NCI-H1092 treated with DMSO at 0.1 percent for 48 hours (cell line): ENCODE results near the gene PROS1.
"Not testable (repeated sequence)": the region's sequence is repeated elsewhere in the genome, so short reads cannot be mapped to it uniquely, and the experiment has no call there.

Experiments used
- DNase-seq: peaks from one replicate; lab custom pipeline; 2025; lab: John Stamatoyannopoulos, UW

Gene PROS1

DNA sequence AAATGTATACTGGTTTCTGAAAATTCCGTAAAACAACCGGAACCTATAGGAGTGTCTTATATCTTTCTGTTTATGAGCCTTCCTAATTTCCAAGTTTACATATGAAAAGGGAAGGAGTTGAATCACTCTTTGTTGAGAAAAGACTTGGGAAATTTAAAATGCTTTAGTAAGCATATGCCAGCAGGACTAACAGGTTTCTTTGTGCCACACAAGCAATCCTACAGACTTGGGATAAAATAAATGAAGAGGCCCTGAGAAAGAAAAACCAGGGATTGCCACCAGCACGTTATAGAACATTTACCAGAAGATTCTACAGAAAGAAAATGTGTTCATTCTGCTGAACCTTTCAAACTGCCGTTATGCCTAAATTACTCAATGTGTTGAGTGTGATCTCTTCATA is 96.3 kb downstream of the PROS1 start:
- not testable (repeated sequence) for DNase-seq

DNA sequence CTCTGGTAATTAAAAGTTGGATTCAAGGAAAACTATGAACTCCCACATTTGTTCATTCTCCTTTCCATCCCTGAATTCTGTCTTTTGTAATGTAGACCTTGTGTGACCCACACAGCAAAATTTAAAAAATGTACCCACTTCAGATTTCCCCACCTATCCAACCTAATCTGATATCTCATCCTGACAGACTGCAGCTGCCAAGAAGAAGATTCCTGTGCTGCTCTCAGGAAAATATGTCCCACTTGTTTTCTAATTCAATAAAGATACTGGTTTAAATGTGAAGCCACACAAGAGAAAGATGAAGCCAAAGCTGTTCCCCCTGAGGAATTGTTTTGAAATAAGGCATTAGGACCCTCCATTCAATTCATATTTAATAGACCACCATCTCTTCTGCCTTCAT is 100.3 kb downstream of the PROS1 start:
- DNase-seq = not testable (repeated sequence)

- no peak for DNase-seq
These were observed 106.3 kb downstream of the PROS1 start for GRCh38 chr3:93867425-93867824.

DNA sequence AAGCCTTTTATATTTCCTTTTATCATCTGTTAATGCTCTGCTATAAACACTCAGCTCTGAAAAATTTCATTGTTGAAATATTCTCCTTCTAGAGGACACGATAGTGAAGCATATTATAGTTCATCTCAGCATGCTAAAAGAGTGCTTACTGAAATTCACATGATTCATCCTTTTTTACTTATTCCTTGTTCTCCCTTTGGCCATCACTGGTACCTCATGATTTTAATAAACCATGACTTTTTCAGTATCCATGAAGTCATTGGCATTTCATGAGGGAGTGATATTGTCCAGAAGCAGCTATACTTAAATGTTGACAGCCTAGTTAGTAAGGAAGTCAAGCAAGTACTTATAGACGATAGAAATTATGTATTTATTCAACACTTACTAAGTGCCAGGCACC is 112.7 kb downstream of the PROS1 start:
- no peak for DNase-seq

DNA sequence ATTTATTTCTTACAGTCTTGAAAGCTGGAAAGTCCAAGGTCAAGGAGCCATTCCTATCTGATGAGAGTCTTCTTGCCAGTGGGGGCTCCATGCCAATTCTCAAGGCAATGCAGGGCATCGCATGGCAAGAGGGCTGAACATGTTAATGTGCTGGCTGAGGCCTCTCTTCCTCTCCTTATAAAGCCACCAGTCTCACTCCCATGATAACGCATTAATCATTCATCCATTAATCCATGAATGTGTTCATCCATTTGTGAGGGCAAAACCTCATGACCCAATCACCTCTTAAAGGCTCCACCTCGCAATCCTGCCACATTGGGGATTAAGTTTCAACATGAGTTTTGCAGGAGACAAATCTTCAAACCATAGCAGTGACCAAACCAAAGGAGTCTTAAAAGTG is 118.3 kb downstream of the PROS1 start:
- no peak for DNase-seq

DNA sequence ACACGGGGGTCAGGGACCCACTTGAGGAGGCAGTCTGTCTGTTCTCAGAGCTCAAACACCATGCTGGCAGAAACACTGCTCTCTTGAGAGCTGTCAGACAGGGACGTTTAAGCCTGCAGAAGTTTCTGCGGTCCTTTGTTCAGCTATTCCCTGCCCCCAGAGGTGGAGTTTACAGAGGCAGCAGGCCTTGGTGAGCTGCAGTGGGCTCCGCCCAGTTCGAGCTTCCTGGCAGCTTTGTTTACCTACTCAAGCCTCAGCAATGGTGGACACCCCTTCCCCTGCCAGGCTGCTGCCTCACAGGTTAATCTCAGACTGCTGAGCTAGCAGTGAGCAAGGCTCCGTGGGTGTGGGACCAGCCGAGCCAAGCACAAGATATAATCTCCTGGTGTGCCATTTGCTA is 121.5 kb downstream of the PROS1 start:
- DNase-seq = not testable (repeated sequence)

- DNase-seq = no peak
These were observed 129.7 kb downstream of the PROS1 start for GRCh38 chr3:93843981-93844380.

DNA sequence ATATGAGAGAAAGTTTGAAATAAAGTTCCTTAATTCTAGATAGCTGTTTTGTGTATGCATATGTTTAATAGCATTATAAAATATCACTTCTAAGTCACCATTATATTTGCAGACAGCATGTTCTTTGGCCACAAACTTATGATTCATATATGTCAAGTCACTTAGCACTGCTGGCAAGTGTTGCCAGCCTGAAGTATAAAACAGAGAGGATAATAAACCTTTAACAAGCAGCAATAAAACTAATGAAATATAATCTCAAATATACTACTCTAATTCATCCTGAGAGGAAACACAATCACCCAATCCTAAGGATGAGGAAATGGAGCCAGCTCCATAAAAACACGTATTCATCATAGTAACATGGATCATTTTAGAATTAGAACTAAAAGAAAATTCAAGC is 134.5 kb downstream of the PROS1 start:
- not testable (repeated sequence) for DNase-seq
